RCC 7860 (cell line): ENCODE data around the gene NCKAP5.

Experiments used
- DNase-seq: peaks from one replicate; pipeline ENCODE4 v3.0.0-alpha.2; 2015; ENCODE audit warnings: low spot score
- FAIRE-seq: peaks from 2 replicates; lab custom pipeline; 2012; peaks lifted over from hg19 to GRCh38; lab: Jason Lieb, UNC

Gene NCKAP5

GRCh38 chr2:133360190-133360589 is 208.1 kb downstream of the NCKAP5 start:
- FAIRE-seq: no peak

DNA sequence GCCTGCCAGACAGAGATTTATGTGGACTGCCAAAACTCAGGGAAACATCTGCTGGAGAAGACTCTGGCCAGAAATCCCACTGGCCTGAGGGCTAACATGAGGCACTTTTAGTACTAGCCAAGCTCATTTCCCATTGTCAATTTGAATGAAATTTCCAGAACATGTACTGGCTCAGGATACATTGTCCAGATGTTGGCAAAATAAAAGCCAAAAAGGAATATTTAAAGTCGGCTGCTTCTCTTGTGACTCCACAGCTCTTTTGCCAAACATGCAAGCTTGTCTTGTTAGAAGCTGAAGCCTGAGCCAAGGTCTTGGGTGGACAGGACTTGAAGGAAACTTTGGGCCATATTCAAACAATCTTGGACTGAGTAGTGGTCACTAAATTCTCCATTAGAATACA is 215.5 kb downstream of the NCKAP5 start:
- no peak for DNase-seq
- FAIRE-seq: no peak

More at GRCh38 chr2:133360190-133360589, 208.1 kb downstream of the NCKAP5 start:
- DNase-seq: no peak

DNA sequence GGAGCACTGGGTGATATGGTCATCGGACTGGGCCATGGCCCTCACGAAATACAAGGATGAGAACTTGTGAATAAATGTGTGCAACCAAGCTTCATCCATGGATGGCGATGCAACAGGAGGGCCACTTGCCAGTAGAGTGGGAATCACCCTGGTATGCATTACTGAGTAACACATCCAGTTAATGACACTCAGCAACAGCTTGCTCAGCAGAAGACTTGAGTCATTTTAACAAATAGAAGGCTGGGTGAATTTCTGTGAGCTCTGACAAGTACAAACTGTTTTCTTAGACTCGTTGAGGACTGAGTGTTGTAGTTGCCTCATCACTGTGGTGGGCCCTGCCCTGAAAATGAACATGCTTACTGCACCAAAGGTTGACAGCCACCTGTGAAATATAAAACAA is 221.6 kb downstream of the NCKAP5 start:
- peak; percentile 40 for FAIRE-seq
- peak; percentile 68 for DNase-seq

- FAIRE-seq (no peak), DNase-seq (no peak)
Measured at GRCh38 chr2:133345638-133346037, 222.6 kb downstream of the NCKAP5 start.

DNA sequence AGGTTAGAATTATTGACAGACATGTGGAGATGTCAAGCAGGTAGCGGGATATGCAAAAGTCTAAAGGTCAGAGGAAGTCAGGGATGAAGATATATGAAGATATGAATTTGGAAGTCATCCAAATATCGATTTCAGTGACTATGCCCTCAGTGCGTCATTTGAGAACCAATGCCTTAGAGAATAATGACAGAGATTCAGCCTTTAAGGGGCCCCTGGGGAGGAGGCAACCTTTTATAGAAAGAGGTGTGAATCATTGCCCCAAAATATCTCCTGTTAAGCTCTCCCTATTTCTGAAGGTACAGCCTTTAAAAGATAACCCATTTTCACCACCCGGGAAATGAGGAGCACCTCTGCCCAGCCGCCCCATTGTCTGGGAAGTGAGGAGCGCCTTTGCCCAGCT is 223.4 kb downstream of the NCKAP5 start:
- DNase-seq (no peak), FAIRE-seq (no peak)

- FAIRE-seq (no peak), DNase-seq (no peak)
Measured at GRCh38 chr2:133343018-133343352, 225.3 kb downstream of the NCKAP5 start.

- DNase-seq (no peak), FAIRE-seq (no peak)
Measured at GRCh38 chr2:133342286-133343017, 225.8 kb downstream of the NCKAP5 start.

GRCh38 chr2:133341575-133341974 is 226.7 kb downstream of the NCKAP5 start:
- DNase-seq: no peak
- no peak for FAIRE-seq

DNA sequence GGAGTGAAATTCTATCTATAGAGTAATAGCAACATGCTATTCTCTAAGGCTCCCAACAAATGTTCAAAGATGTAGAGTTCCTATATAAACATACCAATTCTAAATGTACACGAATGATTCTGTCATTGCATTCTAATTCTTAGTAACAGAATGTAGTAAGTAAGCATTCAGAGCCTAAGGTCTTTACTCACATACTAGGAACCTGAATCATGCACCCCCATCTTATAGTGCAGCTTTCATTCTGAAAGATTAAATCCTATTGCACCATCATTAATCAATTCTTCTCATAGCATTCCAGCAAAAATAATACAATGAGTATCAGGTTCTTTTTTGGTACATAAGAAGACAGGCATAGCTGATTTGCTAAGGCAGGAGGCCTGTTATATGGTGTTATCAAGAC is 230.0 kb downstream of the NCKAP5 start:
- no peak for FAIRE-seq

GRCh38 chr2:133334923-133335322 is 233.3 kb downstream of the NCKAP5 start:
- DNase-seq (no peak), FAIRE-seq (no peak)

More for the DNA sequence above, 230.0 kb downstream of the NCKAP5 start:
- no peak for DNase-seq

DNA sequence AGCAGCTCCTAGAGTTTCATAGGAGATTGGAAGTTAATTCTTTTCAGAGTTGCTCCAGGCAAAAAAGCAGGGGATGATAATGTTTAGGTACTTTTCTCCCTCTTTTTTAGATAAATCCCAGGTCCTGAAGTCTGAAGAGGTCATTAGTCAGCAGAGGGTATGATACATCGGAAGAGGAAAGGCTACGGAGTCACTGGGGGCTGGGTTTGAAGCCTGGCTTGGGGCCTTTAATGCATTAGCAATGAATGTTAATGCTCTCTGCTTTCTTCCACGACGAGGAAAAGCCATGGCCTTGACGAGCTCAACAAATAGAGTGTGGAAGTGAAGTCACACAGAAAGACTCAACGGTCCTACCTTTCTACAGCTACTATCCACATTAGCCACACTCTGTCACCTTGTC is 235.1 kb downstream of the NCKAP5 start:
- no peak for DNase-seq

DNA sequence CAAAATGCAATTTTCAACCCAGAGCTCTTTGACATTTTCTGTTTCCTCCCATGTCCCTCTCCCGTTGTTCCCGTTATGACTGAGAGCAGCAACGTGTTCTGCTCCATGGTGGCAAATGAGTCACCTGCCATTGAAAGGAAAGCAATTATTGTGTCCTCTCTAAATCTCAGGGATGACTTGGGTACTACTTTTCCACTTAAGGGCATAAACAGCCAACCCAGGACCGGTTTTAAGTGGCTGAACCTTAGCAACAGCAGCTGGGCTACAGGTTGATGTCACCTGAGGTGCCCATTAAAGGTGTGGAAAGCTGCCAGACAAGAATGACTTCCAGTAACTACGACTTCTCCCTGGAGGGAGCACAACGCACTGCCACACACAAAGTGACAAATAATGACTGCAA is 236.8 kb downstream of the NCKAP5 start:
- DNase-seq (no peak), FAIRE-seq (no peak)

More for the DNA sequence above, 235.1 kb downstream of the NCKAP5 start:
- FAIRE-seq: no peak

- FAIRE-seq: no peak
- peak; percentile 49 for DNase-seq
Measured at GRCh38 chr2:133326652-133327397, 241.4 kb downstream of the NCKAP5 start.

DNA sequence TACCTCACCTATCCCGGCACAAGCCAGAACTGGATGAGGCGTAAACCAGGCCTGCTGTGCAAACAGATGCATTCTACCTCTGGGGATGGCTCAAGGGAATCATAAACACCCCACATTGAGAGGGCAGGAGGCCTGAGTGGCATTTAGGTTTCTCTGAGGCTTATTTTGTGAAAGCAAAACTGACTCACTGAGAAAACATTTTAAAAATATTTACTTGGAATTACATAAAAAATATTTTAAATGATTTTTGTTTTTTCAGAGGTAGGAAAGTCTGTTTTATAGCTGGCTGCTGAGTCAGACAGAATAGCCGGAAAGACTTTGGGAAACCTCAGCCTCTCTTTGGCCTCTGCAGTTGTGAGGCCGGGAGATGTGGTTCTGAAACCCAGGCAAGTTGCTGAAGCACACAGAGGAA is 244.1 kb downstream of the NCKAP5 start:
- no peak for FAIRE-seq
- DNase-seq: no peak

GRCh38 chr2:133322909-133323308 is 245.4 kb downstream of the NCKAP5 start:
- DNase-seq: no peak

GRCh38 chr2:133317178-133317577 is 251.1 kb downstream of the NCKAP5 start:
- no peak for FAIRE-seq

More at GRCh38 chr2:133322909-133323308, 245.4 kb downstream of the NCKAP5 start:
- FAIRE-seq: no peak

DNA sequence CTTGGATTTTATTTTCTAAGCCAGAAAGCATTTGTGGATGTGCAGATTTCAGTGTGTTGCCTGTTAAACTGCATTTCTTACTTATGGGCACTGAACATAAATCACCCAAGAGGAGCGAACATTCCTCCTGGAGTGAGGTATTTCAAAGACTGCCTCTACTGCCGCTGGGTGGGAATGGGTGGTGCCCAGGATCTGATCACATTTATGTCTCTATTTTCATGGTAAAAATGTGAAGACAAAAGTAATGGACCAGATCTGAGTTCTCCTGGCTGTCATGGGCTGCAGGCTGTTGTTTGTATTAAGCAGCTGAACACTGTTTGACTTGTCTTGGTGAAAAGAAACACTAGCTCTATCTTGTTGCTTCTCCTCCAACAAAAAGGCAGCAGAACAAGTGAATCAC is 251.7 kb downstream of the NCKAP5 start:
- FAIRE-seq: no peak
- no peak for DNase-seq

More at GRCh38 chr2:133317178-133317577, 251.1 kb downstream of the NCKAP5 start:
- DNase-seq: no peak

- FAIRE-seq (no peak), DNase-seq (no peak)
Measured at GRCh38 chr2:133315280-133315679, 253.0 kb downstream of the NCKAP5 start.

DNA sequence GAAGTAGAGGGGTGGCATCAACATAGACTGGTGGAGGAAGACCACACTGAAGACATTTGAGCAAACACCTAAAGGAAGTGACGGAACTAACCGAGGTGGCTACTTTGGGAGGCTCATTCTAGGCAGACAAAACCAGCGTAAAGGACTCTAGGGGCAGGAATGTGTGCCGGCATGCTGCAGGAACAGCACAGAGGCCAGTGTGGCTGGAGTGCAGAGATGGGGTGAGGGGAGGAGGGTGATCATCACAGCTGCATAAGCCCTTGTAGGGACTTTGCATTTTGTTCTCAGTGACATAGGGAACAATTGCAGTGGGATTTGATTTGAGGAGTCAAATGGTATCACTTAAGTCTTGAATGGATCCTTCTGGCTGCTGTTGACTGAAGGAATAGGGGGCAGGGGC is 253.5 kb downstream of the NCKAP5 start:
- DNase-seq (no peak), FAIRE-seq (no peak)

DNA sequence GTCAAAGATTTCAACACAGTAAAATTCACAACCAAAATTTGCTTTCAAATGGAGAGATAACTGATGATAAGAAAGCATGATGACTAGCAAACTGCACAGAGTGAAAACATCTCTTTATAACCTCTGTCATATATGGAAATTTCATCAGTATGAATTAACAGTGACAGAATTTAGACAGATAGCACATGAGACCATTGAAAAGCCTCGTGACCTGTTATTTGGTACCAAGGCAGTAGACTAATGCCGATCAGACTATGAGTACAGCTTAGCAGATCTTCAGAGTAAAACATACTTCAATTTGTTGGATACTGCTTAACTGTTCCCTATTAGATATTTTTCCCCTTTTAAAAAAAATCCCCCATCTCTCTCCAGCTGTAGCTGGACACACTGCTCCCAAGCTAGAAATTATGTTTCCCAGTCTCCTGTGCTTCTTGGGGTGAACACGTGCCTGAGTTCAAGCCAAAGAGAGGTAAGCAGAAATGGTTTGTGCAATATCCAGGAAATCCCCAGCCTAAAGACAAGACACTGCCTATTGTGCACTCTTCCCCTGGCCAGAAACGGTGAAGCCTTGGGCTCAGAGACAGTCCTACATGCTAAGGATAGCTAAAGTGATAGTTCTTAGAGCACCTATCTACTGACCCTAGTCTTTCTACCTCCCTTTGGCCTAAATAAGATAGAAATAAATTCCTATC is 256.1 kb downstream of the NCKAP5 start:
- DNase-seq: no peak
- FAIRE-seq: no peak

GRCh38 chr2:133306236-133306635 is 262.0 kb downstream of the NCKAP5 start:
- FAIRE-seq: no peak
- no peak for DNase-seq

GRCh38 chr2:133304344-133304743 is 263.9 kb downstream of the NCKAP5 start:
- no peak for FAIRE-seq
- DNase-seq: no peak
